HepG2 (cell line): ENCODE results near the gene METRN. TPM values are rescaled to one million over a fixed set of nuclear protein-coding genes. Genes with fewer than 3 reads are reported as not detected.
A peak's percentile ranks its signal among the peaks of the same experiment; 100 is the strongest.

Experiments
- ARNT2 ChIP-seq: sonication (generic); formaldehyde crosslinking; IDR thresholded peaks from 2 replicates; pipeline ENCODE4 v1.8.0; 2022; ENCODE audit warnings: mild to moderate bottlenecking, low read depth, missing genetic modification reagents, moderate library complexity
- CERS6 ChIP-seq: sonication (generic); formaldehyde crosslinking; IDR thresholded peaks from 2 replicates; pipeline ENCODE4 v1.5.0; 2020; ENCODE audit warnings: missing genetic modification reagents
- HBP1 ChIP-seq: IDR thresholded peaks from 2 replicates; pipeline ENCODE4 v1.6.1; 2016; ENCODE audit warnings: low read depth, control low read depth
- HOXA3 ChIP-seq: sonication (generic); formaldehyde crosslinking; IDR thresholded peaks from 2 replicates; pipeline ENCODE4 v1.5.0; 2020; ENCODE audit warnings: missing genetic modification reagents
- MBD4 ChIP-seq: IDR thresholded peaks from 2 replicates; pipeline ENCODE4 v1.6.1; 2012; ENCODE audit warnings: low read length, inconsistent platforms, borderline replicate concordance
- MED13 ChIP-seq: sonication (generic); formaldehyde crosslinking; IDR thresholded peaks from 2 replicates; pipeline ENCODE4 v1.5.0; 2020; ENCODE audit warnings: missing genetic modification reagents
- NFIC ChIP-seq: IDR thresholded peaks from 2 replicates; pipeline ENCODE4 v1.6.1; 2012; ENCODE audit warnings: mild to moderate bottlenecking, low read length, inconsistent platforms
- PAX8 ChIP-seq: sonication (generic); formaldehyde crosslinking; IDR thresholded peaks from 2 replicates; pipeline ENCODE4 v1.8.0; 2022; ENCODE audit warnings: mild to moderate bottlenecking, missing genetic modification reagents, borderline replicate concordance
- PBX2 ChIP-seq: IDR thresholded peaks from 2 replicates; pipeline ENCODE4 v1.6.1; 2016; ENCODE audit warnings: control low read depth
- PCBP2 ChIP-seq: fragments of 200-400 bp; formaldehyde crosslinking; optimal IDR thresholded peaks from 2 replicates; pipeline ENCODE3; 2018; ENCODE audit warnings: low read length, low read depth; ENCODE audit not compliant: poor library complexity, severe bottlenecking
- SRF ChIP-seq: IDR thresholded peaks from 2 replicates; pipeline ENCODE4 v1.6.1; 2011; ENCODE audit warnings: mild to moderate bottlenecking, low read depth, low read length, moderate library complexity
- YY1 ChIP-seq: IDR thresholded peaks from 2 replicates; pipeline ENCODE4 v1.6.1; 2011; ENCODE audit warnings: low read length, low read depth, moderate library complexity, mild to moderate bottlenecking; ENCODE audit not compliant: insufficient read depth, insufficient replicate concordance
- ZFYVE20 ChIP-seq: sonication (generic); formaldehyde crosslinking; IDR thresholded peaks from 2 replicates; pipeline ENCODE4 v1.8.0; 2023; ENCODE audit warnings: low read depth, mild to moderate bottlenecking, moderate library complexity, missing genetic modification reagents, borderline replicate concordance
- ZMAT5 ChIP-seq: sonication (generic); formaldehyde crosslinking; IDR thresholded peaks from 2 replicates; pipeline ENCODE4 v1.5.0; 2020; ENCODE audit warnings: mild to moderate bottlenecking, low read depth, missing genetic modification reagents, borderline replicate concordance
- ZNF138 ChIP-seq: sonication (generic); formaldehyde crosslinking; IDR thresholded peaks from 2 replicates; pipeline ENCODE4 v1.5.0; 2020; ENCODE audit warnings: mild to moderate bottlenecking, low read depth, missing genetic modification reagents
- ZNF205 ChIP-seq: IDR thresholded peaks from 2 replicates; pipeline ENCODE4 v1.6.1; 2018; ENCODE audit warnings: missing biosample characterization, missing genetic modification reagents
- ZNF253 ChIP-seq: sonication (generic); formaldehyde crosslinking; IDR thresholded peaks from 2 replicates; pipeline ENCODE4 v1.8.0; 2022; ENCODE audit warnings: mild to moderate bottlenecking, missing genetic modification reagents, borderline replicate concordance
- ZNF281 ChIP-seq: sonication (generic); formaldehyde crosslinking; IDR thresholded peaks from 2 replicates; pipeline ENCODE4 v1.4.0; 2020; ENCODE audit warnings: missing genetic modification reagents, borderline replicate concordance
- ZNF563 ChIP-seq: sonication (generic); formaldehyde crosslinking; IDR thresholded peaks from 2 replicates; pipeline ENCODE4 v1.8.0; 2022; ENCODE audit warnings: mild to moderate bottlenecking, moderate library complexity, missing genetic modification reagents
- ZNF580 ChIP-seq: IDR thresholded peaks from 2 replicates; pipeline ENCODE4 v1.6.1; 2016; ENCODE audit warnings: low read depth, borderline replicate concordance
- ZNF605 ChIP-seq: sonication (generic); formaldehyde crosslinking; IDR thresholded peaks from 2 replicates; pipeline ENCODE4 v1.8.0; 2022; ENCODE audit warnings: mild to moderate bottlenecking, missing genetic modification reagents
- ZSCAN22 ChIP-seq: sonication (generic); formaldehyde crosslinking; IDR thresholded peaks from 2 replicates; pipeline ENCODE4 v1.4.0; 2020; ENCODE audit warnings: mild to moderate bottlenecking, missing genetic modification reagents
- polyA plus RNA-seq, 8 experiments: library from polyadenylated mRNA; depleted of rRNA in 3 of 8; stranded (reverse) in 7 of 8; unstranded in 1 of 8; fragments of >200 nt; fragmentation: Illumina TruSeq in 4 of 8; extraction: Trizol in 4 of 8; gene quantifications; 2 replicates each; pipeline versions ENCODE4 v1.2.1 to v1.2.3, GENCODE V29; 2011 to 2016; ENCODE audit warnings: low read depth in 4 of 8, missing spikeins in 1 of 8, mixed read lengths in 1 of 8; ENCODE audit not compliant: insufficient read depth in 1 of 8
- total RNA-seq, 5 experiments: library from RNA; depleted of rRNA; stranded (reverse); fragments of >200 nt; fragmentation: Illumina TruSeq; extraction: Trizol; gene quantifications; 2 replicates each; pipeline ENCODE4 v1.2.3, GENCODE V29; 2016; ENCODE audit warnings: low read depth in 1 of 5

The METRN gene
- total and polyA plus RNA-seq, 2 of the 13 experiments (the other 11 are each of a cell fraction or from before 2014, with no cell fraction given), result 25.5 to 46.1 TPM

GRCh38 chr16:678858-679813 is 35.8 kb upstream of the METRN start (continued):
- no peak for TF ChIP-seq ZNF563 (CRISPR knock-in tag)
- TF ChIP-seq HOXA3 (CRISPR knock-in tag), result peak; percentile 57; the same call in 1 of the 2 replicates
- no peak for TF ChIP-seq ZMAT5 (CRISPR knock-in tag)
- TF ChIP-seq ZFYVE20 (CRISPR knock-in tag), result no peak
- TF ChIP-seq HBP1 (CRISPR knock-in tag), result no peak
- no peak for TF ChIP-seq NFIC
- no peak for TF ChIP-seq YY1
- 0 out of 2 replicates have a peak, but pooled peaks have one; percentile 45 for TF ChIP-seq ARNT2 (CRISPR knock-in tag)
- no peak for TF ChIP-seq ZNF205 (CRISPR knock-in tag)
- no peak for TF ChIP-seq SRF
- TF ChIP-seq PCBP2, result no peak
- TF ChIP-seq ZNF253 (CRISPR knock-in tag), result no peak
- no peak for TF ChIP-seq PAX8 (CRISPR knock-in tag)
- no peak; the same call in 1 of the 2 replicates for TF ChIP-seq ZNF580 (CRISPR knock-in tag)
- TF ChIP-seq ZSCAN22 (CRISPR knock-in tag), result no peak
- no peak for TF ChIP-seq MBD4
- TF ChIP-seq CERS6 (CRISPR knock-in tag), result no peak
- no peak for TF ChIP-seq ZNF138 (CRISPR knock-in tag)
- 0 out of 2 replicates have a peak, but pooled peaks have one; percentile 15 for TF ChIP-seq ZNF281 (CRISPR knock-in tag)
- peak; percentile 85 for TF ChIP-seq ZNF605
- no peak for TF ChIP-seq MED13 (CRISPR knock-in tag)
- no peak for TF ChIP-seq PBX2
